ENCODE results near the gene LRRC47.

LRRC47 gene

GRCh38 chr1:3796215-3797061 lies at the start of gene LRRC47:
Gene LRRC47, minus strand, starts transcription at chr1:3796498. Its CDS starts 22 bp downstream, at chr1:3796476.
- CTCF ChIA-PET, result interaction anchor here (0.8 to 1.7 kb wide), 6 partner anchors 9 to 343 kb away, joined by 3 to 4 read pairs (median 4); no protein-coding TSS in a partner anchor
- POLR2A ChIA-PET, result interaction anchor here (1.0 to 1.8 kb wide), 2 partner anchors 9 to 15 kb away, joined by 3 to 4 read pairs; no protein-coding TSS in a partner anchor
- TF ChIP-seq CTCF (IDR thresholded peaks at IDR 0.05; ENCODE audit: insufficient read depth, low read length, missing control alignments), result no peak
- DNase-seq (ENCODE audit: low read depth, low spot score), result peak; percentile 34
- peak within 1 kb of the TSS; percentile 81 for H3K4me3 ChIP-seq (ENCODE audit: low read depth, low read length)

DNA sequence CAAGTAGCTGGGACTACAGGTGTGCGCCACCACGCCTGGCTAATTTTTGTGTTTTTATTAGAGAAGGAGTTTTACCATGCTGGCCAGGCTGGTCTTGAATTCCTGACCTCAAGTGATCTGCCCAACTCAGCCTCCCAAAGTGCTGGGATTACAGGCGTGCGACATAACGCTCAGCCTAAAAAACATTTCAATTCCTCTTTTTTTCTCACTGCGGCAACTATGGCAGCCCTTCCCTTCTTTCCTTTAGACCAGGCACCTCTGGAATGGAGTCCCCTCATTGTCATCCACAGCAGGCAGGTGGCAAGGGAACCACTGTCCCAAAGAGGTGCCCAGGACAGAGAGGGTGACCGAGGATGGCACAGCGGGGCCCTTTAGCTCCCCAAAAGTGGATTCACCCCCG lies 46.6 kb upstream of the LRRC47 start:
- no peak for DNase-seq (ENCODE audit: low read depth, low spot score)
- no peak for TF ChIP-seq CTCF (IDR thresholded peaks at IDR 0.05; ENCODE audit: insufficient read depth, low read length, missing control alignments)
- no peak overlapping the region for H3K4me3 ChIP-seq (ENCODE audit: low read depth, low read length)
- POLR2A ChIA-PET, result no interaction called here
- CTCF ChIA-PET, result no interaction called here

DNA sequence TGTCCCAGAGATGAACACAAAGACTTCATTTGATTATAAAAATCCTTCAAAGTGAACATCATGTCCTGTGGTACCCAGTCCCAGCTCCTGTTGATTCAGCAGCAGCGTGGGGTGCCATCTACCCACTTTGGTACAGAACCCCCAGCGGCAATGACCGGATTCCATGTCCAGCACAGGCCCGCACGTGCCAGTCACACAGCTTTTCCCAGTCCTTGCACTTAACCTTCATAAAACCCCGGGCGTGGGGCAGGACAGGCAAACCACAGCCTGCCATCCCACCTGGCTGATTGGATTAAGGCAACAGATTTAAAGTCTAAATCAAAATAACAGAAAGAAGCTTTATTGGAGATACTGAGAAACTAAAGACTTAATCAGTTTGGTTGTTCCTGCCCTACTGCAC lies 45.2 kb upstream of the LRRC47 start:
- DNase-seq (ENCODE audit: low read depth, low spot score), result no peak
- H3K4me3 ChIP-seq (ENCODE audit: low read depth, low read length), result no peak overlapping the region
- ChIA-PET POLR2A (no interaction called here), CTCF (no interaction called here)
- no peak for TF ChIP-seq CTCF (IDR thresholded peaks at IDR 0.05; ENCODE audit: insufficient read depth, low read length, missing control alignments)

DNA sequence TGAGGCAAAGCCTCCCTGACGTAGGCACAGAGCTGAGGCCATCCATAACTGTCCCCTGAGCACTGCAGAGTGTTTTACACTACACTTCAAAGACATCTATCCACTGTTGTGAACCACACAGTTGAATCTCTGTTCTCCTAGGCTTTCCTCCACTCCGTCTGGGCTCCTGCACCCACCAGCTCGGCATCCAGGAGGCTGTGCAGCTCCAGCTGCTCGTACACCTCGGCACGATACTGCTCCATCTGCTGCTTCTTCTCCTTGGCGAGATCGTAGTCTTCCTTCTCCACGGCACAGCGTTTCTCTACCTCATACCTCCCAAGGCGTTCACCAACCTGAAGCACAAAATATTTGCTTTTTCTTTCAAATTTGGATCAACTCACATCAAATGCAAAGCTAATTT lies 42.5 kb upstream of the LRRC47 start:
- ChIA-PET CTCF (no interaction called here), POLR2A (no interaction called here)
- no peak overlapping the region for H3K4me3 ChIP-seq (ENCODE audit: low read depth, low read length)
- no peak for TF ChIP-seq CTCF (IDR thresholded peaks at IDR 0.05; ENCODE audit: insufficient read depth, low read length, missing control alignments)
- no peak for DNase-seq (ENCODE audit: low read depth, low spot score)

DNA sequence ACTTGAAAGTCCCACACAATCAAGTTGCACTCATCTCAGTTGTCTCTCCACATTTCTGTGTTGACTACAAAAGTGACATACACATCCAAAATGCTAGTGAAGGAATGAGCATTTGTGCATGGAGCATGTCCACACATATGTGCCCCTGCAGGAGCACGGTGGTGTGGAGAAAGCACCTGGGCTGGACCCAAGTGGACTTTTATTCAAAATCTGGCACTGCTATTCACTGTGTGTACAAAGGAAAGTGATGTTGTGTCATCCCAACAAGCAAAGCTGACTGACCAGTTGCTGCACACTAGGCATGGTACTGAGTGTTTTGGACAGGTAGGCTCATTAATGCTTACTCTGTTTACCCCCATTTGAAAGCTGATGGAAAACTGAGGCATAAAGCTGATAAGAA lies 41.4 kb upstream of the LRRC47 start:
- ChIA-PET POLR2A (no interaction called here), CTCF (no interaction called here)
- DNase-seq (ENCODE audit: low read depth, low spot score), result no peak
- no peak for TF ChIP-seq CTCF (IDR thresholded peaks at IDR 0.05; ENCODE audit: insufficient read depth, low read length, missing control alignments)
- H3K4me3 ChIP-seq (ENCODE audit: low read depth, low read length), result no peak overlapping the region

- no peak for DNase-seq (ENCODE audit: low read depth, low spot score)
- no peak for TF ChIP-seq CTCF (IDR thresholded peaks at IDR 0.05; ENCODE audit: insufficient read depth, low read length, missing control alignments)
- CTCF ChIA-PET, result no interaction called here
- POLR2A ChIA-PET, result no interaction called here
- no peak overlapping the region for H3K4me3 ChIP-seq (ENCODE audit: low read depth, low read length)
These were observed 40.9 kb upstream of the LRRC47 start for GRCh38 chr1:3837200-3837599.

All from AG04449 (cell line).